Adrenal gland (tissue), 5 donors: ENCODE data around the gene BMPR2.

Experiments used
- CTCF ChIP-seq, 6 experiments: fragments of 450-650 bp in 4 of 6; fragments of 200-600 bp in 2 of 6; sonication (generic) in 1 of 6; IDR thresholded peaks; 1 replicate in 5 of 6; 2 replicates in 1 of 6; pipeline versions ENCODE4 v1.5.1 to v1.8.0; 2016 to 2021; ENCODE audit warnings: antibody characterized with exemption in 6 of 6, mild to moderate bottlenecking in 2 of 6, moderate library complexity in 1 of 6
- POLR2A ChIP-seq, 2 donors: fragments of 450-650 bp; IDR thresholded peaks; one replicate each; pipeline ENCODE4 v1.6.1; 2017; ENCODE audit warnings: antibody characterized with exemption in 2 of 2, mild to moderate bottlenecking in 2 of 2, moderate library complexity in 1 of 2
- donor health status: DM: no; HTN: no; CAD: no.

DNA sequence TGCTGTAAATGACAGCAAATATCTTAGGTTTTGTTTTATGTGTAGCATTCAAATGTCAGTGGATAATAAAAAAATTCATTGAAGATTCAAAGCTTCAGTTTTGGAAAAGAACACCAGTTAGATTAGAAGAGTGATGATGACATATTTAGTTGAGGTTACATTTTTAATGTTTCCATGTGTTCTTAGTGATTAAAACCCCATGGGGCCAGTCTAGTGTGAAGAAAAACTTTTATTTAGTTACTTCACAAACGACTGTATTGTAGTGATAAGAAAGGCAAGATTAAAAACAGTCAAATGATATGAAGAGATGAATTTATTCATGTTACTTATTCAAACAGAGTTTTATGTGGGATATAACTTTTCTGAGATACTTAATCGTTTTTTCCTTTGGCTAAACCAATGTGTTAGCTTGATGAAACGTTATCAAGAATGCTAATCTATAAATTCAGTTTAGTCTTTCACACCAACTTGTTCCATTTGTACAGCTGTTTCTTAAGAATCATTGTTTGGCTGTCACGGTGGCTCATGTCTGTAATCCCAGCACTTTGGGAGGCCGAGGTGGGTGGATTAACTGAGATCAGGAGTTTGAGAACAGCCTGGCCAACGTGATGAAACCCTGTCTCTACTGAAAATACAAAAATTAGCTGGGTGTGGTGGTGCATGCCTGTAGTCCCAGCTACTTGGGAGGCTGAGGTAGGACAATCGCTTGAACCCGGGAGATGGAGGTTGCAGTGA is 11.6 kb downstream of the BMPR2 start:
- TF ChIP-seq CTCF (IDR thresholded peaks at IDR 0.05) (no peak), POLR2A (IDR thresholded peaks at IDR 0.05) (no peak)
